Prostate gland (tissue), 2 donors: ENCODE measurements around the gene GZF1. TPM values are rescaled to one million over a fixed set of nuclear protein-coding genes. Genes with fewer than 3 reads are reported as not detected.

Experiments
- DNase-seq: peaks from one replicate; pipeline ENCODE4 v3.0.0-alpha.2; 2019; ENCODE audit warnings: low spot score
- H3K27ac ChIP-seq, 2 donors: fragments of 200-600 bp; sonication (generic); 2 replicates each; pipeline ENCODE4 v1.5.1; 2017 to 2019
- H3K27me3 ChIP-seq: fragments of 200-600 bp; sonication (generic); replicated peaks from 2 replicates; pipeline ENCODE4 v1.5.1; 2019; ENCODE audit not compliant: insufficient read depth
- H3K36me3 ChIP-seq, 2 donors: fragments of 200-600 bp; sonication (generic); 1 replicate in 1 of 2; 2 replicates in 1 of 2; pipeline versions ENCODE4 v1.5.1 to v1.8.1; 2017 to 2019
- H3K4me1 ChIP-seq: fragments of 200-600 bp; sonication (generic); replicated peaks from 2 replicates; pipeline ENCODE4 v1.5.1; 2019
- H3K4me3 ChIP-seq, 2 donors: fragments of 200-600 bp; sonication (generic); 2 replicates each; pipeline ENCODE4 v1.5.1; 2017 to 2019
- H3K9me3 ChIP-seq: fragments of 200-600 bp; sonication (generic); 2 replicates; pipeline ENCODE4 v1.5.1; 2017
- POLR2A ChIP-seq: fragments of 450-650 bp; IDR thresholded peaks from one replicate; pipeline ENCODE4 v1.6.1; 2016; ENCODE audit warnings: antibody characterized with exemption, mild to moderate bottlenecking
- POLR2AphosphoS5 ChIP-seq: sonication (generic); formaldehyde crosslinking; IDR thresholded peaks from one replicate; pipeline ENCODE4 v1.6.1; 2017; ENCODE audit warnings: antibody characterized with exemption
- WGBS: methylation state at CpG from one replicate; pipeline ENCODE4 v1.1.5; 2018; 5-methylcytosine and 5-hydroxymethylcytosine counted together
- intact Hi-C: fragments of 100-400 bp; cut with DNase I; formaldehyde crosslinking; loops from one replicate; pipeline ENCODE4 v1.14.2; 2022
- total RNA-seq, 2 donors: library from RNA; depleted of rRNA; stranded (reverse); fragments of >200 nt; gene quantifications; one replicate each; pipeline ENCODE4 v1.1.0, GENCODE V29; 2016
- TF ChIP-seq, protein P1 (sequence below), 4 experiments: fragments of 200-600 bp in 2 of 4; fragments of 450-650 bp in 2 of 4; sonication (generic) in 2 of 4; IDR thresholded peaks; 1 replicate in 3 of 4; 2 replicates in 1 of 4; pipeline ENCODE4 v1.5.1; 2016 to 2019; ENCODE audit warnings: antibody characterized with exemption in 4 of 4, mild to moderate bottlenecking in 2 of 4, moderate library complexity in 2 of 4

Gene GZF1
- total RNA-seq, 2 donors from 2014 or later: 9.4 to 45.3 TPM

DNA sequence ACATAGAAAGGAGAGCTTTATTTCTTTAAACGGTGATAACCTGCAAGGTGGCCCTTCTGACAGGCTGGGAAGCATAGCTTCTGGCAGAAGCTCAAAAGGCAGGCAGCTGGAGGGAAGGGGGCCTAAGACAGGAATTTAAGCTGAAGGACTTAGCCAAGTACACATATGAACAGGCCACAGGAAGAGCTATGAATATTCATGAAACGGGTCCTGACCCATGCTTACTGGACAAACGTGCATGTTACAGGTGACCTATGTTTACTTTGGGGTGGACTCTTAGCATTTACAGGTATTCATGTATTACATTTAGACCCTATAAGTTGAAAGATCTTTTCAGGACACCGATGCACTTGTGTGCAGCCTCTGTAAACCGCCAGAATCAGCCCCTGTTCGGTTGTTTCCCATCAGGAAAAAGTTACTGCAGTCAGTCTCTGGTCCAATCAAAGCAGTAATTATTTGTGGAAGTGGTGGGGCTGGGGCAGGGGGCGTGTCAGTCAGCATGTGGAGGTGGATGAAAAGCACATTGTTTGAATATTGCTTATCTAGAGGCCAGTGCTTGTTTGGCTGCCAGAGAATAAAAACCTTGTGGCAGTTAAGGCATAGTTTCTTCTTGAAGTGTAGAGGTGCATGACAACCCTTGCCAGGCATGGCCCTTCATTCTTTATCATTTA, 2.9 kb upstream of the GZF1 start:
- Histone ChIP-seq H3K36me3 (no peaks in the 10 kb centered on the region), H3K4me3 (peak overlapping the region; percentile 50 to 60), H3K9me3 (no peaks in the 10 kb centered on the region), H3K4me1 (peaks cover 8% of the 10 kb centered on the region), H3K27ac (peak overlapping the region; percentile 86 to 95), H3K27me3 (no peaks in the 10 kb centered on the region)
- TF ChIP-seq POLR2A: no peak
- TF ChIP-seq, protein P1, sequence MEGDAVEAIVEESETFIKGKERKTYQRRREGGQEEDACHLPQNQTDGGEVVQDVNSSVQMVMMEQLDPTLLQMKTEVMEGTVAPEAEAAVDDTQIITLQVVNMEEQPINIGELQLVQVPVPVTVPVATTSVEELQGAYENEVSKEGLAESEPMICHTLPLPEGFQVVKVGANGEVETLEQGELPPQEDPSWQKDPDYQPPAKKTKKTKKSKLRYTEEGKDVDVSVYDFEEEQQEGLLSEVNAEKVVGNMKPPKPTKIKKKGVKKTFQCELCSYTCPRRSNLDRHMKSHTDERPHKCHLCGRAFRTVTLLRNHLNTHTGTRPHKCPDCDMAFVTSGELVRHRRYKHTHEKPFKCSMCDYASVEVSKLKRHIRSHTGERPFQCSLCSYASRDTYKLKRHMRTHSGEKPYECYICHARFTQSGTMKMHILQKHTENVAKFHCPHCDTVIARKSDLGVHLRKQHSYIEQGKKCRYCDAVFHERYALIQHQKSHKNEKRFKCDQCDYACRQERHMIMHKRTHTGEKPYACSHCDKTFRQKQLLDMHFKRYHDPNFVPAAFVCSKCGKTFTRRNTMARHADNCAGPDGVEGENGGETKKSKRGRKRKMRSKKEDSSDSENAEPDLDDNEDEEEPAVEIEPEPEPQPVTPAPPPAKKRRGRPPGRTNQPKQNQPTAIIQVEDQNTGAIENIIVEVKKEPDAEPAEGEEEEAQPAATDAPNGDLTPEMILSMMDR (IDR thresholded peaks at IDR 0.05): no peak
- TF ChIP-seq POLR2AphosphoS5: no peak
- whole genome bisulfite sequencing: 38% methylated on average over 7 of the region's 7 CpGs
- no peak for DNase-seq
- intact Hi-C loops: loop anchor here (10.0 kb wide), 1 partner anchor 1696 kb away; the partner anchor contains the start of gene ACSS1

DNA sequence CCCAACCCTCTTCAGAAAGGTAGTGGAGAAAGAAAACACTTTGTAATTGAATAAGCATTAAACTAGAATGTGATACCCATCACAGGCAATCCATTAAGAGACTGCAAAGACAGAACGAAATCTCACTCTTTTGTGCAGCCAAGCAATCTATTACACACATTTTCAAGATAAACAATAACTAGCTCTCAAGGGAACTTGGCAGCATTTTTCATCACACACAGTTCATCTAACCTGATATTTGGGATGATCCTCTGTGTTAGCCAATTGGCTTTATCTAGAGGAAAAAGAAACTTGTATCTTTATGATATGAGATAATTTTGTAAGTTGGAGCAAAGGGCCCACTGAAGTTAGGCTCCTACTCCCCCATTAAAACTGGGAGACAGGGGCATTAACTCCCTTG, 1.5 kb upstream of the GZF1 start:
- intact Hi-C loops: loop anchor here (5.0 to 10.0 kb wide), 4 partner anchors 62 to 1634 kb away; partner anchors contain the start of genes APMAP, CST9 and NAPB

DNA sequence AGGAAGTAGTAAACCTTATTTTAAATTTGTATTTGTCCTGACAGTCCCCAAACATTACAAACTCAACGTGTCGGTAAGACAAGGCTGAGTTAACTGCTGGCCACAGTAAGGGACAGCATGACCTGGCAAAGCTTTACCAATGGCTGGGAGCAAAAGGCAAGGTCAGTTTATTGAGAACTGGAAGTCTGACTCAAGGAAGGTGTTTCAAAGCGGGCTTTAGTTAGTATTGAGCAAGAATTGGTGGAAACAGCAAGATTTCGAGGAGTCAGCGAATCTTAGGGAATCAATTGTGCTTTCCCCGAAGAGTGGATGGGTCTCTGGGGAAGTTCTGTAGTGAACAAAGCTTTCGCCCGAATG, 885 bp upstream of the GZF1 start:
- intact Hi-C loops: loop anchor here (5.0 to 10.0 kb wide), 4 partner anchors 61 to 1634 kb away; partner anchors contain the start of genes APMAP, CST9 and NAPB
- Histone ChIP-seq H3K36me3 (no peaks in the 10 kb centered on the region), H3K9me3 (no peaks in the 10 kb centered on the region), H3K27me3 (no peaks in the 10 kb centered on the region), H3K4me1 (peaks cover 8% of the 10 kb centered on the region), H3K27ac (peak overlapping the region; percentile 97 to 98), H3K4me3 (peak overlapping the region; percentile 78 to 91)
- DNase-seq: no peak
- WGBS: 4% methylated on average over 8 of the region's 8 CpGs
- TF ChIP-seq, protein P1 (IDR thresholded peaks at IDR 0.05): no peak
- TF ChIP-seq POLR2AphosphoS5: no peak
- no peak for TF ChIP-seq POLR2A

More for the DNA sequence above, 1.5 kb upstream of the GZF1 start:
- Histone ChIP-seq H3K36me3 (no peaks in the 10 kb centered on the region), H3K27ac (peak overlapping the region; percentile 97 to 98), H3K4me1 (peaks cover 8% of the 10 kb centered on the region), H3K27me3 (no peaks in the 10 kb centered on the region), H3K9me3 (no peaks in the 10 kb centered on the region), H3K4me3 (no peak overlapping the region)
- TF ChIP-seq, protein P1 (IDR thresholded peaks at IDR 0.05): no peak
- TF ChIP-seq POLR2AphosphoS5 (no peak), POLR2A (no peak)
- 47% methylated on average over 1 of the region's 1 CpG for WGBS
- DNase-seq: no peak

DNA sequence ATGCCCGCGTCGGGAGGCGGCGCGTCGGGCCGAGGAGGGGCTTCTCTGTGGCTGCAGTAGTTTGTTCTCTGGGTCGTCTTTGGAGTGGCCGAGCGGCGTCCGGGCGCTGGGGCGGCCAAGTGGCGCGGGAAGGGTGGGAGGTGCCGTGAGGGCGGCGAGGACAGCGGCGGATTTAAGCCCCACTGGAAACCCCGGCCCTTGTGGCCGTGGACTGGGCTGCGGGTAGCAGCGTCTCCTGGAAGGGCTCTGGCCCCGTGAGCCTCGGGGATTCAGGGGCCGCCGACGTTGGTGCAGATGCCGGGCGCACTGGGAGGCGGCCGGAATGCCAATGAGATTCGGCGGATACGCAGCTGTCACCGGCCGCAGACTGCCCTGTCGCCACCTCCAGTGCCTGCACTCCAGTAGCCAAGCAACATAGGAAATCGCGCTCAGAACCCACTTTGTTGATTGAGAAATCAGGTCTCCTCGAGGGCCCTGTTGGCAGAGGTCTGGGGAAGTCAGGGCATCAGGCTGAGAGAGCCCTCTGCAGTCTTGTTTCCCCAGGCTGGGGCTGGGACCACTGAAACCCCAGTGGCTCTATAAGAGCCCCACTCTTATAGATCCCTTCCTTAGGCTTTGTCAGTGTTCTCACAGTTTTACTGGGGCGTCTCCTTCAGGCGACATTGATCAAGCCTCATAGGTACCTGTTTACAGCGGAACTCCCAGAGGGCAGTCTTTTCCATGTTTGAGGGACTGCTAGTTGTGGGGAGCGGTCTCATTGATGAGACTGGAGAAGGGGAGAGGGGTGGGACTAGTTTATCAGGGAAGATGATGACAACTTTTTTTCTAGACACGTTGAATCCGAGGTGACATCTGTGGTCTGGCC, 642 bp downstream of the GZF1 start:
- intact Hi-C loops: loop anchor here (5.0 to 10.0 kb wide), 4 partner anchors 60 to 1632 kb away; partner anchors contain the start of genes APMAP, CST9 and NAPB
- no peaks in the 10 kb centered on the region for H3K9me3 ChIP-seq
- TF ChIP-seq, protein P1 (IDR thresholded peaks at IDR 0.05): no peak
- TF ChIP-seq POLR2A (no peak), POLR2AphosphoS5 (no peak)
- peak overlapping the region; percentile 78 to 91 for H3K4me3 ChIP-seq
- peak; percentile 28 for DNase-seq
- peak overlapping the region; percentile 89 to 98 for H3K27ac ChIP-seq
- H3K27me3 ChIP-seq: no peaks in the 10 kb centered on the region
- WGBS: 3% methylated on average over 48 of the region's 50 CpGs
- no peaks in the 10 kb centered on the region for H3K36me3 ChIP-seq
- peaks cover 8% of the 10 kb centered on the region for H3K4me1 ChIP-seq
